IMR-90 (cell line): ENCODE measurements around the gene RASSF5. TPM values are rescaled to one million over a fixed set of nuclear protein-coding genes. Genes with fewer than 3 reads are reported as not detected.

Source experiments
- ATAC-seq: fragments of 200-7000 bp; cut with Tn5 transposase; 2 replicates; pipeline ENCODE4 v1.9.1; 2020; ENCODE audit warnings: low read depth, mild to moderate bottlenecking, moderate library complexity
- BruUV-seq: library from RNA; stranded (reverse); fragments of 400-500 nt; replicated peaks from 2 replicates; lab custom pipeline; 2021; lab: Mats Ljungman, UMichigan
- CTCF ChIA-PET: fragments of 300-600 bp; formaldehyde crosslinking; extraction: SDS; loops from one replicate; lab custom pipeline; 2021; ENCODE audit warnings: antibody characterized with exemption; lab: Yijun Ruan, JAX
- POLR2A ChIA-PET: fragments of 300-600 bp; sonication (Branson Sonifier 250); formaldehyde crosslinking; loops from one replicate; lab custom pipeline; 2022; ENCODE audit warnings: antibody characterized with exemption; ENCODE audit not compliant: unreplicated experiment; lab: Charles Lee
- DNase-seq: peaks from one replicate; pipeline ENCODE4 v3.0.0; 2013
- H2AFZ ChIP-seq: replicated peaks from 2 replicates; pipeline ENCODE3; 2013; ENCODE audit warnings: low read length, mild to moderate bottlenecking; ENCODE audit not compliant: poor library complexity
- H2AK5ac ChIP-seq: 2 replicates; pipeline ENCODE4 v1.6.1; 2013; ENCODE audit warnings: low read depth, low read length, inconsistent platforms
- H2AK9ac ChIP-seq: replicated peaks from 2 replicates; pipeline ENCODE3; 2013; ENCODE audit warnings: mild to moderate bottlenecking, low read depth, low read length, moderate library complexity; ENCODE audit not compliant: poor library complexity
- H2BK120ac ChIP-seq: 2 replicates; pipeline ENCODE4 v1.6.1; 2013; ENCODE audit warnings: low read depth, low read length, inconsistent platforms
- H2BK15ac ChIP-seq: 3 replicates; pipeline ENCODE4 v1.6.1; 2013; ENCODE audit warnings: low read depth, low read length, inconsistent platforms
- H2BK20ac ChIP-seq: 2 replicates; pipeline ENCODE4 v1.6.1; 2013; ENCODE audit warnings: low read depth, mild to moderate bottlenecking, inconsistent platforms, low read length, moderate library complexity
- H2BK5ac ChIP-seq: 2 replicates; pipeline ENCODE4 v1.6.1; 2013; ENCODE audit warnings: mild to moderate bottlenecking, low read depth, low read length, inconsistent platforms; ENCODE audit not compliant: poor library complexity, severe bottlenecking
- H3K14ac ChIP-seq: replicated peaks from 2 replicates; pipeline ENCODE4 v1.6.1; 2013; ENCODE audit warnings: low read depth, low read length, inconsistent platforms
- H3K18ac ChIP-seq: 2 replicates; pipeline ENCODE4 v1.6.1; 2013; ENCODE audit warnings: low read depth, low read length, control low read depth
- H3K23ac ChIP-seq: 2 replicates; pipeline ENCODE4 v1.6.1; 2013; ENCODE audit warnings: low read depth, low read length, inconsistent platforms
- H3K27ac ChIP-seq: 2 replicates; pipeline ENCODE4 v1.5.1; 2013; ENCODE audit warnings: mild to moderate bottlenecking, control low read depth, low read length; ENCODE audit not compliant: insufficient read depth
- H3K27me3 ChIP-seq: 2 replicates; pipeline ENCODE4 v1.6.1; 2013; ENCODE audit warnings: low read length; ENCODE audit not compliant: control insufficient read depth, insufficient read depth
- H3K36me3 ChIP-seq: 2 replicates; pipeline ENCODE4 v1.6.1; 2013; ENCODE audit warnings: low read length, mixed read lengths; ENCODE audit not compliant: control insufficient read depth, insufficient read depth
- H3K4ac ChIP-seq: 2 replicates; pipeline ENCODE4 v1.6.1; 2013; ENCODE audit warnings: low read depth, low read length, inconsistent platforms
- H3K4me1 ChIP-seq: 2 replicates; pipeline ENCODE4 v1.6.1; 2013; ENCODE audit warnings: low read length, mixed read lengths; ENCODE audit not compliant: control insufficient read depth, insufficient read depth
- H3K4me2 ChIP-seq: 2 replicates; pipeline ENCODE4 v1.6.1; 2013; ENCODE audit warnings: low read depth, mild to moderate bottlenecking, control low read depth, low read length, moderate library complexity
- H3K4me3 ChIP-seq: 2 replicates; pipeline ENCODE4 v1.5.1; 2013; ENCODE audit warnings: low read depth, mild to moderate bottlenecking, control low read depth, low read length, moderate library complexity; ENCODE audit not compliant: insufficient read depth
- H3K56ac ChIP-seq: 2 replicates; pipeline ENCODE4 v1.6.1; 2013; ENCODE audit warnings: low read length, inconsistent platforms; ENCODE audit not compliant: insufficient read depth; ENCODE audit errors: extremely low read depth
- H3K79me1 ChIP-seq, 2 experiments: 2 replicates each; pipeline ENCODE4 v1.6.1; 2013; ENCODE audit warnings: low read length in 2 of 2, inconsistent platforms in 1 of 2, low read depth in 1 of 2
- H3K9ac ChIP-seq: 2 replicates; pipeline ENCODE4 v1.6.1; 2013; ENCODE audit warnings: low read depth, low read length, control low read depth
- H3K9me1 ChIP-seq: 2 replicates; pipeline ENCODE4 v1.6.1; 2013; ENCODE audit warnings: low read length, inconsistent platforms; ENCODE audit not compliant: insufficient read depth
- H3K9me3 ChIP-seq: 2 replicates; pipeline ENCODE4 v1.6.1; 2013; ENCODE audit warnings: low read length; ENCODE audit not compliant: control insufficient read depth, insufficient read depth
- H4K20me1 ChIP-seq: 2 replicates; pipeline ENCODE4 v1.6.1; 2013; ENCODE audit warnings: low read length, inconsistent platforms; ENCODE audit not compliant: insufficient read depth
- H4K5ac ChIP-seq: 2 replicates; pipeline ENCODE4 v1.6.1; 2013; ENCODE audit warnings: mild to moderate bottlenecking, low read depth, low read length, control low read depth
- H4K8ac ChIP-seq, 2 experiments: 2 replicates each; pipeline ENCODE4 v1.6.1; 2013; ENCODE audit warnings: low read depth in 2 of 2, low read length in 2 of 2, control low read depth in 1 of 2, inconsistent platforms in 1 of 2
- H4K91ac ChIP-seq: 2 replicates; pipeline ENCODE4 v1.6.1; 2013; ENCODE audit warnings: low read depth, low read length, inconsistent platforms; ENCODE audit not compliant: insufficient read depth
- BHLHE40 ChIP-seq: fragments of 150-350 bp; IDR thresholded peaks from 2 replicates; pipeline ENCODE4 v1.6.1; 2016; ENCODE audit warnings: mild to moderate bottlenecking, low read depth, low read length
- CEBPB ChIP-seq: IDR thresholded peaks from 2 replicates; pipeline ENCODE4 v1.6.1; 2012; ENCODE audit warnings: low read depth, low read length, improper control_type of control experiment
- CHD1 ChIP-seq: IDR thresholded peaks from 2 replicates; pipeline ENCODE4 v1.6.1; 2012; ENCODE audit warnings: low read depth, low read length, improper control_type of control experiment
- FOS ChIP-seq: fragments of 150-350 bp; IDR thresholded peaks from 2 replicates; pipeline ENCODE4 v1.6.1; 2016; ENCODE audit warnings: low read depth, low read length
- MAFK ChIP-seq: IDR thresholded peaks from 2 replicates; pipeline ENCODE4 v1.6.1; 2012; ENCODE audit warnings: low read depth, low read length, improper control_type of control experiment
- MAZ ChIP-seq: IDR thresholded peaks from 2 replicates; pipeline ENCODE4 v1.6.1; 2012; ENCODE audit warnings: low read depth, mild to moderate bottlenecking, low read length, improper control_type of control experiment, moderate library complexity, borderline replicate concordance
- MXI1 ChIP-seq: IDR thresholded peaks from 2 replicates; pipeline ENCODE4 v1.6.1; 2012; ENCODE audit warnings: low read depth, mild to moderate bottlenecking, low read length, moderate library complexity, borderline replicate concordance
- POLR2A ChIP-seq: IDR thresholded peaks from 2 replicates; pipeline ENCODE4 v1.6.1; 2012; ENCODE audit warnings: mild to moderate bottlenecking, low read depth, low read length
- RAD21 ChIP-seq: IDR thresholded peaks from 2 replicates; pipeline ENCODE4 v1.6.1; 2012; ENCODE audit warnings: low read length, improper control_type of control experiment
- RCOR1 ChIP-seq: IDR thresholded peaks from 2 replicates; pipeline ENCODE4 v1.6.1; 2012; ENCODE audit warnings: mild to moderate bottlenecking, low read length, improper control_type of control experiment; ENCODE audit not compliant: insufficient replicate concordance
- RFX5 ChIP-seq: IDR thresholded peaks from 2 replicates; pipeline ENCODE4 v1.8.0; 2012; ENCODE audit warnings: low read depth, mild to moderate bottlenecking, low read length, moderate library complexity
- SMC3 ChIP-seq: fragments of 150-350 bp; IDR thresholded peaks from 2 replicates; pipeline ENCODE4 v1.6.1; 2016; ENCODE audit warnings: low read depth, mild to moderate bottlenecking, antibody characterized with exemption, low read length, moderate library complexity
- WGBS, 2 experiments: methylation state at CpG; one replicate each; pipeline versions ENCODE4 v1.1.5 to v1.1.7; 2013; ENCODE audit warnings: missing lambda C conversion rate in 2 of 2; ENCODE audit not compliant: insufficient read length in 1 of 2; ENCODE audit errors: extremely low coverage in 2 of 2; 5-methylcytosine and 5-hydroxymethylcytosine counted together
- dilution Hi-C: fragments of 300-500 bp; cut with HindIII; formaldehyde crosslinking; loops from one replicate; pipeline ENCODE4 v1.14.3; 2018; ENCODE audit warnings: low sequenced_read_pairs; ENCODE audit not compliant: unreplicated experiment
- in situ Hi-C: fragments of 300-500 bp; cut with MboI; formaldehyde crosslinking; loops from 3 replicates; pipeline ENCODE4 v1.14.3; 2019; ENCODE audit warnings: low sequenced_read_pairs, inconsistent platforms, mixed read lengths
- intact Hi-C: fragments of 100-400 bp; cut with micrococcal nuclease; formaldehyde crosslinking; loops from 2 replicates; pipeline ENCODE4 v1.10.0; 2022
- polyA plus RNA-seq, 3 experiments: library from polyadenylated mRNA; depleted of rRNA; stranded (reverse); fragments of >200 nt; gene quantifications; 2 replicates each; pipeline ENCODE4 v1.2.3, GENCODE V29; 2012; ENCODE audit warnings: low replicate concordance in 1 of 3
- total RNA-seq: library from RNA; depleted of rRNA; stranded (reverse); fragments of >200 nt; gene quantifications from 2 replicates; pipeline ENCODE4 v1.2.3, GENCODE V29; 2012
- TF ChIP-seq, protein P1 (sequence below): fragments of 150-350 bp; IDR thresholded peaks from 2 replicates; pipeline ENCODE4 v1.6.1; 2017; ENCODE audit warnings: mild to moderate bottlenecking, antibody characterized with exemption, low read length, low read depth
- TF ChIP-seq, protein P2 (sequence below): conservative IDR thresholded peaks from 2 replicates; pipeline ENCODE4 v1.5.1; 2012; ENCODE audit warnings: mild to moderate bottlenecking, low read depth, low read length, improper control_type of control experiment
- TF ChIP-seq, protein P3 (sequence below): fragments of 150-350 bp; IDR thresholded peaks from 2 replicates; pipeline ENCODE4 v1.6.1; 2016; ENCODE audit warnings: low read depth, mild to moderate bottlenecking, low read length, moderate library complexity, borderline replicate concordance

Gene RASSF5
- total and polyA plus RNA-seq, 2 of the 4 experiments (the other 2 are of a cell fraction), result 0.18 to 1.1 TPM

GRCh38 chr1:206572835-206573234 lies 65.5 kb downstream of the RASSF5 start:
- Histone ChIP-seq H3K56ac (no peak overlapping the region), H2BK120ac (no peak overlapping the region), H2AK9ac (no peak overlapping the region), H3K27me3 (no peaks in the 10 kb centered on the region; the same call in 1 of the 2 replicates), H3K14ac (no peak overlapping the region), H3K36me3 (no peaks in the 10 kb centered on the region), H3K4ac (no peak overlapping the region), H3K9ac (no peak overlapping the region), H3K4me2 (no peak overlapping the region), H3K79me1 (no peaks in the 10 kb centered on the region), H3K23ac (no peak overlapping the region), H2AK5ac (no peak overlapping the region), H4K8ac (no peak overlapping the region), H3K4me3 (no peak overlapping the region), H3K27ac (no peak overlapping the region), H2BK5ac (no peak overlapping the region), H4K20me1 (peaks cover 3% of the 10 kb centered on the region; the same call in 1 of the 2 replicates), H4K5ac (no peak overlapping the region), H3K4me1 (peaks cover 1% of the 10 kb centered on the region; the same call in 1 of the 2 replicates), H3K9me1 (0 out of 2 replicates have a peak, but pooled peaks cover 5% of the 10 kb centered on the region), H2BK15ac (no peak overlapping the region), H2BK20ac (no peak overlapping the region), H3K18ac (no peak overlapping the region), H2AFZ (no peak overlapping the region), H4K91ac (no peak overlapping the region), H3K9me3 (no peaks in the 10 kb centered on the region)
- TF ChIP-seq MAZ (no peak), BHLHE40 (no peak), CHD1 (no peak), FOS (no peak), CEBPB (no peak), POLR2A (no peak), RCOR1 (no peak), SMC3 (no peak), MAFK (no peak), RAD21 (no peak), MXI1 (no peak), RFX5 (no peak)
- TF ChIP-seq, protein P1, sequence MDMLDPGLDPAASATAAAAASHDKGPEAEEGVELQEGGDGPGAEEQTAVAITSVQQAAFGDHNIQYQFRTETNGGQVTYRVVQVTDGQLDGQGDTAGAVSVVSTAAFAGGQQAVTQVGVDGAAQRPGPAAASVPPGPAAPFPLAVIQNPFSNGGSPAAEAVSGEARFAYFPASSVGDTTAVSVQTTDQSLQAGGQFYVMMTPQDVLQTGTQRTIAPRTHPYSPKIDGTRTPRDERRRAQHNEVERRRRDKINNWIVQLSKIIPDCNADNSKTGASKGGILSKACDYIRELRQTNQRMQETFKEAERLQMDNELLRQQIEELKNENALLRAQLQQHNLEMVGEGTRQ, result no peak
- TF ChIP-seq, protein P2, sequence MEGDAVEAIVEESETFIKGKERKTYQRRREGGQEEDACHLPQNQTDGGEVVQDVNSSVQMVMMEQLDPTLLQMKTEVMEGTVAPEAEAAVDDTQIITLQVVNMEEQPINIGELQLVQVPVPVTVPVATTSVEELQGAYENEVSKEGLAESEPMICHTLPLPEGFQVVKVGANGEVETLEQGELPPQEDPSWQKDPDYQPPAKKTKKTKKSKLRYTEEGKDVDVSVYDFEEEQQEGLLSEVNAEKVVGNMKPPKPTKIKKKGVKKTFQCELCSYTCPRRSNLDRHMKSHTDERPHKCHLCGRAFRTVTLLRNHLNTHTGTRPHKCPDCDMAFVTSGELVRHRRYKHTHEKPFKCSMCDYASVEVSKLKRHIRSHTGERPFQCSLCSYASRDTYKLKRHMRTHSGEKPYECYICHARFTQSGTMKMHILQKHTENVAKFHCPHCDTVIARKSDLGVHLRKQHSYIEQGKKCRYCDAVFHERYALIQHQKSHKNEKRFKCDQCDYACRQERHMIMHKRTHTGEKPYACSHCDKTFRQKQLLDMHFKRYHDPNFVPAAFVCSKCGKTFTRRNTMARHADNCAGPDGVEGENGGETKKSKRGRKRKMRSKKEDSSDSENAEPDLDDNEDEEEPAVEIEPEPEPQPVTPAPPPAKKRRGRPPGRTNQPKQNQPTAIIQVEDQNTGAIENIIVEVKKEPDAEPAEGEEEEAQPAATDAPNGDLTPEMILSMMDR, result no peak
- TF ChIP-seq, protein P3, sequence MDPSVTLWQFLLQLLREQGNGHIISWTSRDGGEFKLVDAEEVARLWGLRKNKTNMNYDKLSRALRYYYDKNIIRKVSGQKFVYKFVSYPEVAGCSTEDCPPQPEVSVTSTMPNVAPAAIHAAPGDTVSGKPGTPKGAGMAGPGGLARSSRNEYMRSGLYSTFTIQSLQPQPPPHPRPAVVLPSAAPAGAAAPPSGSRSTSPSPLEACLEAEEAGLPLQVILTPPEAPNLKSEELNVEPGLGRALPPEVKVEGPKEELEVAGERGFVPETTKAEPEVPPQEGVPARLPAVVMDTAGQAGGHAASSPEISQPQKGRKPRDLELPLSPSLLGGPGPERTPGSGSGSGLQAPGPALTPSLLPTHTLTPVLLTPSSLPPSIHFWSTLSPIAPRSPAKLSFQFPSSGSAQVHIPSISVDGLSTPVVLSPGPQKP, result no peak
- WGBS, 2 experiments, result 80% methylated on average over 1 of the region's 4 CpGs; no CpG with 5 or more reads in 1 of the 2 experiments
- BruUV-seq, result no TSS peak
- dilution Hi-C loops, result no loop called here
- ChIA-PET CTCF (interaction anchor here (1.0 kb wide), 1 partner anchor 83 kb away, joined by 3 read pairs; no protein-coding TSS in a partner anchor), POLR2A (interaction anchor here (0.6 kb wide), 1 partner anchor 392 kb away, joined by 4 read pairs; no protein-coding TSS in a partner anchor)
- ATAC-seq (no peak), DNase-seq (no peak)
- in situ Hi-C loops, result no loop called here
- intact Hi-C loops, result no loop called here
